HUES6 (cell line): ENCODE data around the gene ARRDC2.

Experiments used
- H3K27ac ChIP-seq: 2 replicates; pipeline ENCODE4 v1.7.0; 2013; ENCODE audit warnings: low read depth, mild to moderate bottlenecking, low read length, inconsistent platforms
- H3K27me3 ChIP-seq: 2 replicates; pipeline ENCODE4 v1.6.1; 2013; ENCODE audit warnings: low read length; ENCODE audit not compliant: control insufficient read depth, insufficient read depth
- H3K36me3 ChIP-seq: 2 replicates; pipeline ENCODE4 v1.6.1; 2013; ENCODE audit warnings: low read length; ENCODE audit not compliant: control insufficient read depth, insufficient read depth
- H3K4me1 ChIP-seq: 2 replicates; pipeline ENCODE4 v1.6.1; 2013; ENCODE audit warnings: low read length; ENCODE audit not compliant: control insufficient read depth, insufficient read depth
- H3K4me3 ChIP-seq: 2 replicates; pipeline ENCODE4 v1.5.1; 2013; ENCODE audit warnings: low read depth, low read length
- H3K9ac ChIP-seq: one replicate; pipeline ENCODE4 v1.6.1; 2013; ENCODE audit warnings: mild to moderate bottlenecking, low read length
- H3K9me3 ChIP-seq: 2 replicates; pipeline ENCODE4 v1.6.1; 2013; ENCODE audit warnings: low read depth, low read length; ENCODE audit not compliant: control insufficient read depth, insufficient read depth

Gene ARRDC2

GRCh38 chr19:18063463-18063862 lies 55.5 kb downstream of the ARRDC2 start:
- Histone ChIP-seq H3K36me3 (no peaks in the 10 kb centered on the region), H3K9me3 (no peaks in the 10 kb centered on the region), H3K27me3 (no peaks in the 10 kb centered on the region), H3K9ac (no peak overlapping the region), H3K27ac (no peak overlapping the region), H3K4me3 (no peak overlapping the region), H3K4me1 (no peaks in the 10 kb centered on the region)
